Left lung (tissue), 8 donors: Measurements from ENCODE around the gene EHD2. TPM values are rescaled to one million over a fixed set of nuclear protein-coding genes. Genes with fewer than 3 reads are reported as not detected.

Experiments used
- polyA plus RNA-seq, 6 donors: library from polyadenylated mRNA; unstranded; fragments of 120-200 nt; gene quantifications; one replicate each; pipeline ENCODE4 v1.2.1, GENCODE V29; 2013; ENCODE audit not compliant: insufficient read length in 6 of 6
- total RNA-seq, 2 donors: library from RNA; stranded (reverse); fragmentation: NEBNext Ultra II Directional; extraction: Animal tissue kit (Norgen Biotek cat#: 25700); gene quantifications; one replicate each; pipeline ENCODE4 v1.2.1, GENCODE V29; 2021
- donor health status: DM: no; HTN: yes; CAD: no.
- donor health status: DM: no; HTN: no; CAD: no.

The EHD2 gene
- total and polyA plus RNA-seq, 8 donors: 97.3 to 263 (median 130) TPM

Other genes starting within 250 kb of the EHD2 start
- under 1 TPM in 1 of 2 donors, not detected in 1; 0.06 TPM for gene SLC8A2, start 241.5 kb upstream of the EHD2 start, total RNA-seq
- under 1 TPM; 0.10 to 0.34 (median 0.21) TPM for gene SLC8A2, start 241.5 kb upstream of the EHD2 start, polyA plus RNA-seq
- gene KPTN, start 229.2 kb upstream of the EHD2 start, total RNA-seq: 10 to 100 TPM; 12.0 to 12.3 TPM
- gene KPTN, start 229.2 kb upstream of the EHD2 start, polyA plus RNA-seq: 10 to 100 TPM; 13.1 to 17.8 (median 14.4) TPM
- gene NAPA, start 198.4 kb upstream of the EHD2 start, total RNA-seq: 100 to 1,000 TPM; 106 to 118 TPM
- gene NAPA, start 198.4 kb upstream of the EHD2 start, polyA plus RNA-seq: 100 to 1,000 TPM; 117 to 131 (median 120) TPM
- under 1 TPM; 0.37 to 0.50 TPM for gene ZNF541, start 140.3 kb upstream of the EHD2 start, total RNA-seq
- under 1 TPM; 0.09 to 0.24 (median 0.13) TPM for gene ZNF541, start 140.3 kb upstream of the EHD2 start, polyA plus RNA-seq
- gene BICRA, start 104.3 kb upstream of the EHD2 start, total RNA-seq: 10 to 100 TPM; 13.8 to 15.5 TPM
- 10 to 100 TPM; 13.9 to 18.8 (median 15.7) TPM for gene BICRA, start 104.3 kb upstream of the EHD2 start, polyA plus RNA-seq
- 100 to 1,000 TPM; 130 to 157 TPM for gene NOP53, start 32.1 kb downstream of the EHD2 start, total RNA-seq
- 100 to 1,000 TPM; 439 to 557 (median 478) TPM for gene NOP53, start 32.1 kb downstream of the EHD2 start, polyA plus RNA-seq
- gene SELENOW, start 65.3 kb downstream of the EHD2 start, total RNA-seq: 100 to 1,000 TPM; 233 to 596 TPM
- 100 to 1,000 TPM; 161 to 238 (median 211) TPM for gene SELENOW, start 65.3 kb downstream of the EHD2 start, polyA plus RNA-seq
- gene TPRX1, start 91.1 kb downstream of the EHD2 start, total RNA-seq: not detected
- not detected for gene TPRX1, start 91.1 kb downstream of the EHD2 start, polyA plus RNA-seq
- gene CRX, start 108.5 kb downstream of the EHD2 start, total RNA-seq: not detected
- under 1 TPM; 0.07 to 0.14 (median 0.07) TPM for gene CRX, start 108.5 kb downstream of the EHD2 start, polyA plus RNA-seq
- not detected for gene TPRX2, start 145.8 kb downstream of the EHD2 start, total RNA-seq
- gene TPRX2, start 145.8 kb downstream of the EHD2 start, polyA plus RNA-seq: not detected
- gene SULT2A1, start 172.9 kb downstream of the EHD2 start, total RNA-seq: not detected
- gene SULT2A1, start 172.9 kb downstream of the EHD2 start, polyA plus RNA-seq: under 1 TPM; 0.11 to 0.38 (median 0.19) TPM